GM12878 (cell line): ENCODE data around the gene KDM5C. TPM values are rescaled to one million over a fixed set of nuclear protein-coding genes. Genes with fewer than 3 reads are reported as not detected.

Experiments used
- ATAC-seq: fragments of 200-7000 bp; cut with Tn5 transposase; 3 replicates; pipeline ENCODE4 v1.9.1; 2020; ENCODE audit warnings: mild to moderate bottlenecking, moderate library complexity
- BruUV-seq: library from RNA; stranded (reverse); fragments of 400-500 nt; replicated peaks from 2 replicates; lab custom pipeline; 2021; lab: Mats Ljungman, UMichigan
- CTCF ChIA-PET: fragments of 300-600 bp; sonication (Branson Sonifier 250); formaldehyde crosslinking; extraction: SDS; loops from one replicate; lab custom pipeline; 2021; ENCODE audit warnings: inconsistent platforms; lab: Yijun Ruan, JAX
- POLR2A ChIA-PET: fragments of 350-600 bp; formaldehyde crosslinking; extraction: SDS; loops from one replicate; lab custom pipeline; 2021; ENCODE audit warnings: inconsistent platforms; lab: Charles Lee
- RAD21 ChIA-PET: fragments of 300-600 bp; sonication (Branson Sonifier 250); formaldehyde crosslinking; loops from one replicate; lab custom pipeline; 2023; ENCODE audit warnings: antibody characterized with exemption; ENCODE audit not compliant: unreplicated experiment; lab: Charles Lee
- SMC1A ChIA-PET: fragments of 300-600 bp; sonication (Branson Sonifier 250); formaldehyde crosslinking; loops from one replicate; lab custom pipeline; 2023; ENCODE audit not compliant: unreplicated experiment, uncharacterized antibody; lab: Charles Lee
- DNase-seq: peaks from one replicate; pipeline ENCODE4 v3.0.0-alpha.2; 2011; ENCODE audit warnings: low read depth, low spot score
- FAIRE-seq: peaks from 3 replicates; lab custom pipeline; 2011; peaks lifted over from hg19 to GRCh38; lab: Jason Lieb, UNC
- H2AFZ ChIP-seq: 2 replicates; pipeline ENCODE4 v1.6.0; 2011; ENCODE audit warnings: low read depth, low read length, control low read depth; ENCODE audit not compliant: control insufficient read depth
- H3K27ac ChIP-seq: 2 replicates; pipeline ENCODE4 v1.5.1; 2011; ENCODE audit warnings: control low read depth; ENCODE audit not compliant: control insufficient read depth, insufficient read depth
- H3K27me3 ChIP-seq, 2 experiments: replicated peaks in 1 of 2; 2 replicates each; pipeline versions ENCODE4 v1.6.0 to v1.6.1; 2011; ENCODE audit warnings: low read length in 1 of 2; ENCODE audit not compliant: control insufficient read depth in 2 of 2, insufficient read depth in 2 of 2
- H3K36me3 ChIP-seq, 2 experiments: 2 replicates each; pipeline ENCODE4 v1.5.1; 2011; ENCODE audit warnings: low read length in 1 of 2; ENCODE audit not compliant: control insufficient read depth in 2 of 2, insufficient read depth in 2 of 2
- H3K4me1 ChIP-seq: 2 replicates; pipeline ENCODE4 v1.6.1; 2011; ENCODE audit warnings: mild to moderate bottlenecking, low read length, moderate library complexity, mixed read lengths; ENCODE audit not compliant: control insufficient read depth, insufficient read depth
- H3K4me2 ChIP-seq: 2 replicates; pipeline ENCODE4 v1.6.0; 2011; ENCODE audit warnings: control low read depth; ENCODE audit not compliant: control insufficient read depth, insufficient read depth
- H3K4me3 ChIP-seq: fragments of 200-600 bp; sonication (generic); 2 replicates; pipeline ENCODE4 v1.5.1; 2016
- H3K79me2 ChIP-seq: 2 replicates; pipeline ENCODE4 v1.6.0; 2011; ENCODE audit warnings: low read length; ENCODE audit not compliant: control insufficient read depth, insufficient read depth
- H3K9ac ChIP-seq: 2 replicates; pipeline ENCODE4 v1.8.0; 2011; ENCODE audit warnings: low read length, control low read depth, mixed read lengths; ENCODE audit not compliant: control insufficient read depth, insufficient read depth
- H3K9me3 ChIP-seq: replicated peaks from 3 replicates; pipeline ENCODE4 v1.5.1; 2011; ENCODE audit warnings: mild to moderate bottlenecking, low read length; ENCODE audit not compliant: control insufficient read depth, insufficient read depth
- H4K20me1 ChIP-seq: 2 replicates; pipeline ENCODE4 v1.6.0; 2011; ENCODE audit not compliant: control insufficient read depth, insufficient read depth
- CBX5 ChIP-seq: sonication (generic); IDR thresholded peaks from 2 replicates; pipeline ENCODE4 v1.6.1; 2016; ENCODE audit warnings: low read depth, moderate library complexity, mild to moderate bottlenecking, inconsistent platforms
- FOS ChIP-seq: IDR thresholded peaks from 3 replicates; pipeline ENCODE4 v1.6.1; 2011; ENCODE audit warnings: borderline replicate concordance; ENCODE audit not compliant: insufficient read length; ENCODE audit errors: extremely low read depth
- NBN ChIP-seq: fragments of 450-650 bp; IDR thresholded peaks from 2 replicates; pipeline ENCODE4 v1.6.1; 2016
- POLR2A ChIP-seq: IDR thresholded peaks from 2 replicates; pipeline ENCODE4 v1.6.1; 2011; ENCODE audit warnings: low read depth, mild to moderate bottlenecking, low read length
- POLR2AphosphoS5 ChIP-seq: IDR thresholded peaks from 2 replicates; pipeline ENCODE4 v1.6.1; 2011; ENCODE audit warnings: mild to moderate bottlenecking, low read length, inconsistent platforms
- RB1 ChIP-seq: fragments of 450-650 bp; formaldehyde crosslinking; IDR thresholded peaks from 2 replicates; pipeline ENCODE4 v1.6.1; 2017; ENCODE audit warnings: mild to moderate bottlenecking, borderline replicate concordance
- SMAD1 ChIP-seq: fragments of 450-650 bp; IDR thresholded peaks from 2 replicates; pipeline ENCODE4 v1.6.1; 2018; ENCODE audit warnings: mild to moderate bottlenecking, low read depth; ENCODE audit not compliant: partially characterized antibody
- SMARCA5 ChIP-seq: fragments of 450-650 bp; IDR thresholded peaks from 2 replicates; pipeline ENCODE4 v1.6.1; 2017; ENCODE audit warnings: mild to moderate bottlenecking
- WGBS: methylation state at CpG from one replicate; pipeline ENCODE4 v1.1.6; 2016; ENCODE audit warnings: low lambda C conversion rate; ENCODE audit not compliant: insufficient replicate concordance, insufficient coverage; ENCODE audit errors: missing lambda C conversion rate; 5-methylcytosine and 5-hydroxymethylcytosine counted together
- in situ Hi-C: fragments of 300-500 bp; cut with MboI; formaldehyde crosslinking; loops from 9 replicates; pipeline ENCODE4 v1.14.3; 2018; ENCODE audit warnings: mixed read lengths
- intact Hi-C: fragments of 100-400 bp; cut with micrococcal nuclease; formaldehyde crosslinking; loops from one replicate; pipeline ENCODE4 v1.14.2; 2022; ENCODE audit not compliant: unreplicated experiment
- polyA plus RNA-seq, 11 experiments: library from polyadenylated mRNA; depleted of rRNA in 4 of 11; unstranded in 6 of 11; stranded (reverse) in 5 of 11; fragments of >200 nt; fragmentation: Nextera tagmentation in 4 of 11; fragmentation: Illumina TruSeq in 1 of 11; extraction: Ambion mirVana in 4 of 11; extraction: Trizol in 1 of 11; gene quantifications; 1 replicate in 1 of 11; 2 replicates in 10 of 11; pipeline versions ENCODE4 v1.2.1 to v1.2.3, GENCODE V29; 2011 to 2016; ENCODE audit warnings: inconsistent platforms in 2 of 11, missing spikeins in 2 of 11, low read depth in 1 of 11
- total RNA-seq, 4 experiments: library from RNA; depleted of rRNA in 3 of 4; stranded (reverse); fragments of >200 nt in 3 of 4; fragmentation: Illumina TruSeq in 1 of 4; extraction: Trizol in 1 of 4; gene quantifications; 2 replicates each; pipeline versions ENCODE4 v1.2.1 to v1.2.3, GENCODE V29; 2013 to 2021

The KDM5C gene
- total and polyA plus RNA-seq, 10 of the 15 experiments (the other 5 are each of a cell fraction or from before 2014, with no cell fraction given) = 1.5 to 110 (median 53.0) TPM

GRCh38 chrX:53194308-53194707 lies 30.7 kb downstream of the KDM5C start (continued):
- no peak for TF ChIP-seq RB1

- RAD21 ChIA-PET = no interaction called here
- CTCF ChIA-PET = no interaction called here
- no peak for TF ChIP-seq FOS
- TF ChIP-seq POLR2A = 0 out of 2 replicates have a peak, but pooled peaks have one; percentile 41
- peak; percentile 21; the same call in 1 of the 2 replicates for TF ChIP-seq POLR2AphosphoS5
- no peak for TF ChIP-seq SMARCA5
- TF ChIP-seq CBX5 = no peak
- no peak for TF ChIP-seq SMAD1
- no peak for TF ChIP-seq NBN
- no peak overlapping the region for H3K4me2 ChIP-seq
- in situ Hi-C loops = no loop called here
- POLR2A ChIA-PET = no interaction called here
- no peaks in the 10 kb centered on the region for H4K20me1 ChIP-seq
- SMC1A ChIA-PET = no interaction called here
- no peak for DNase-seq
- H3K4me1 ChIP-seq = peaks cover 6% of the 10 kb centered on the region
- no peak for FAIRE-seq
- no peak overlapping the region for H3K9ac ChIP-seq
- 97% methylated on average over 3 of the region's 16 CpGs for WGBS
- intact Hi-C loops = no loop called here
- no peak for ATAC-seq
- no peak overlapping the region for H3K4me3 ChIP-seq
- H3K9me3 ChIP-seq = no peaks in the 10 kb centered on the region
- H3K36me3 ChIP-seq = peaks cover 32 to 41% of the 10 kb centered on the region in 2 experiments; a peak in 3 of 4 replicates
- no peak overlapping the region for H2AFZ ChIP-seq
- no peaks in the 10 kb centered on the region for H3K27me3 ChIP-seq
- BruUV-seq = no TSS peak
- H3K79me2 ChIP-seq = no peaks in the 10 kb centered on the region
- no peak overlapping the region for H3K27ac ChIP-seq
These were observed 31.9 kb downstream of the KDM5C start for GRCh38 chrX:53193093-53193492.
